Stimulated activated CD4-positive, alpha-beta T cell treated with anti-CD3 and anti-CD28 coated beads, TNF-alpha, amount 100 ng/mL, for 4 hours (primary cell): Measurements from ENCODE around the gene NACC2.

ENCODE experiments used
- DNase-seq, 3 experiments: peaks; one replicate each; pipeline ENCODE4 v3.0.0-alpha.2; 2020; ENCODE audit warnings: low read depth in 3 of 3

The NACC2 gene

GRCh38 chr9:135994501-135995192 is 100.4 kb downstream of the NACC2 start:
- no peak for DNase-seq

- no peak for DNase-seq
Measured at GRCh38 chr9:135993765-135994500, 101.2 kb downstream of the NACC2 start.

DNA sequence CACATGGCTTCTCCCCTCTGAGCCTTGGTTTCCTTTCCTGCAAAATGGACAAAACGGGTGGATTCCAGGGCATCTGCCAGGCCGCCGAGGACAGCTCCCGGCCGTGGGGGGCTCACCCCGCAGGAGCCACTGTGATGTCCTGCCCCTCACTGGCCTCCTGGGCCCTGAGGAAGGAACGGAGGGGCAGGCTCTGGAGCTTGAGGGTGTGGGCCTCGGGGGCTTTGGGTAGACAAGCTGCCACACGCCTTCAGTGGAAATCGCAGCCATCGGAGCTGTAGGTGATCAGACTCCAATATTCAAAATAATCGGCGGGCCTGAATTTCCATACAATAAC is 101.7 kb downstream of the NACC2 start:
- DNase-seq, result no peak

- no peak for DNase-seq
Measured at GRCh38 chr9:135992486-135993408, 102.3 kb downstream of the NACC2 start.

DNA sequence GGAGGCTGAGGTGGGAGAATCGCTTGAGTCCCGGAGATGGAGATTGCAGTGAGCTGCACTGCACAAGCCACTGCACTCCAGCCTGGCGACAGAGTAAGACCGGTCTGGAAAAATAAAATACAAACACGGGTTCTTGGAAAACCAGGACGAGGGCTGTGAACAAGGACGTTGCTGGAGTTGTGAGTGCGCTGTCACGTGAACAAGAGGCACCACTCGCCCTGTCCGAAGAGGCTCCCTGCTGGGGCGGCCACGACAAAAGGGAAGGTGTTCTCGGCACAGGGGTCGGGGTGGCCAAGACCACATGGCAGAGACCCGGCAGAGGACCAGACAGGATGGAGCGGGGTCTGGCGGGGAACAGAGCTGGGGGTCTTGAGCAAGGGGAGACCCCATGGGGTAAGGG is 103.3 kb downstream of the NACC2 start:
- DNase-seq, result no peak

DNA sequence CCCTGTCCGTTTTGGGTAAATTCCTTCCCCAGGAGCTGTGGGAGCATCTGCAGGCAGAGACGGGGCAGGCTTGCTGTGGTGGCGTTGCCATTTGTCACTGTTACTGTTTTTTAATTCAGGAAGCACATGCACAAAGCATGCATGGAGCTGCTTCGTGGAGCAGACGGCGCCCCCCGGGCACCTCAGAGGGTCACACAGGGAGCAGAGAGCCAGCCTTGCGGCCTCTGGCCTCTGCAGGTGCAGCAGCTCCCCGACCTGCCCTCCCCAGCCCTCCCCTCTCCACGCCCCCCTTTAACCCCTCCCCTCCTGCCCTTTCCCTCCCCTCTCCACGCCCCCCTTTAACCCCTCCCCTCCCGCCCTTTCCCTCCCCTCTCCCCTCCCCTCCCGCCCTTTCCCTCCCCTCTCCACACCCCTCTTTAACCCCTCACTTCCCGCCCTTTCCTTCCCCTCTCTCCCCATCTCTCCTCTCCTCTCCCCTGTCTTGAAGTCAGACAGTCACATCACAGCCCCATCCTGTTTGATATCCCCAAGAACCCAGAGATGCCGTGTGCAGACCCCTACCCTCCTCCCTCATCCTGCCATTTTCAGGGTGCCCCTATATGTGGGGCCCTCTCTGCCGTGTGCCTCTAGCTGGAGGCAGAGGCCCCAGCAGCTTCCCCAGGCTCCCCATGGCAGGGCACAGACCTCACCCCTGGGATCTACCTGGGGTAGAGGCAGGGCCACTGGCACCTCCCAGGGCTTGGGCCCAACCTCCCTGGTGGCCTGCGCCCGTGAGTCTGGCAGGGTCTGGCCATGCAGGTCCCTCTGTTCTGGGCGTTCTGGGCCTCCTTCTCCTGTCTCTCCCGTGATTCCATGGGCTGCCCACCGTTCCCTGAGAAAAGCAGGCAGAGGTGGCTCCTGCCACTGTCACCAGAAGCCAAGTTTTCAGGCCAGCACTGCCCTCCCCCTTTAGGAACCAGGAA is 104.3 kb downstream of the NACC2 start:
- peak in 1 of 3 experiments; percentile 14 for DNase-seq

DNA sequence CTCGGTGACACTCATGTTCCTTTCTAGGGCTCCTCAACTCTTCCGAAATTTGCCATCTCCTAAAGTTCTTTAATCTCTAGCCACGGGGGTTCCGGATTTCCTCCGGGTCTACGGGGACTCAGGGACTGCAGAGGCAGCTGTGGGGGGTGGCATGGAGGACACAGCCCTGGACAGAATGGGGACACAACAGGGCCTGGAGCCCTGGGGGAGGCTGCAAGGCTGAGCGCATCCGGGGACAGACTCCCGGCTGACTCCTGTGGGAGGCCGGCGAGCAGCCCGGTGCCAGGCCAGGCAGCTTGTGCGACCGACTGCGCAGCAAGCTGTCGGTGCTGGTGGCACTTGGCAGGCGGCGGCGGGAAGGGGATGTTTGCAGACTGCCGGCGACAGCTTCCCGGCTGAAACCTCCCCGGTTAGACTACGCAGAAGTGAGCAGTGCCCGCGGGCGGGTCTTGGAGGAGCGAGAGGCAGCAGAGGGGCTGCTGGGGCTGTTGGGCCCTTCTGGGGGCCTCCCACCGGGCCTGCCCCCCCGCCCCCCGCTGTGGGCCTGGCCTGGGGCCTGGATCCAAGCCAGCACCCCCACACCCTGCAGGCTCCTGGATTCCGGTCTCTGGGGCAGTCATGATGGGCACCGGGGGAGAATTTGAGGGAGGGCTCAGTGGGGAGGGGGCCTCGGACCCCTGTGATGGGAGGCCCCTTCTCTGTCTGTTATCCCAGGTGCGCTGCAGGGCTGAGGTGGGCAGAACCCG is 105.2 kb downstream of the NACC2 start:
- DNase-seq, result peak in 1 of 3 experiments; percentile 9

- no peak for DNase-seq
Measured at GRCh38 chr9:135989157-135989556, 105.9 kb downstream of the NACC2 start.

DNA sequence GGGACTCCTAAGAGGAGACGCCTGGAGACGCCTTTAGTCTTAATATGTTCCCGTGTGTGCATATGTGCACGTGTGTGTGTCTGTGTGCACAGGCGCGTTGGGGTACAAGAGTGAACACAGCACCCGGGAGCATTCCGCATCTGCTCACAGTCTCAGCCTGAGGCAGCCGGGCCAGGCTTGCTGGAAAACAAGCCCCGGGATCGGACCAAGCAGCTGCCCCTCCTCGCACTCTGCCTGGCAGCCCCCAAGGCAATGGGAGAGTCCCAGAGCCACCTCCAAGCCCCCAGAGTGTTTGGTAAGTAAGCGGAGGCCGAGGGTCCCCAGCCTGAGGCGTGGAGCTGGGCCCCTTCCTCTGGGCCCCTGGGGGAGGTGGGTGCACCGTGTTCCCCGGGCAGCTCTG is 106.6 kb downstream of the NACC2 start:
- DNase-seq, result no peak

- DNase-seq, result no peak
Measured at GRCh38 chr9:135987838-135988404, 107.2 kb downstream of the NACC2 start.

GRCh38 chr9:135986605-135987004 is 108.5 kb downstream of the NACC2 start:
- DNase-seq, result no peak

GRCh38 chr9:135985889-135986288 is 109.2 kb downstream of the NACC2 start:
- no peak for DNase-seq

DNA sequence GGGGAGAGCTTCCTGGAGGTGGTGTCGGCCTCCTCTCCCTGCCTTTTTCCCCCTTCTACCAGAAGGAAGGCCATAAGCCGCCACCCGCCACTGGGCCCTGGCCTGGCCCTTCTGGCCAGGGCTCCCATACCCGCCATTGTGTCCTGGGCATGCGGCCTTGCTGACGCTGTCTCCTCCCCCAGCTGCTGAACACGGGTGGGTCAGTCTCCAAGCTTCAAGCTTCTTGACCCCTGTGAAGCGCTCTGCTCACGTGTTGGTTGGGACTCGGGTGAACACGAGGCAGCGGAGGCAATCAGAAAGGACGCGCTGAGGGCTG is 109.7 kb downstream of the NACC2 start:
- no peak for DNase-seq

- no peak for DNase-seq
Measured at GRCh38 chr9:135984072-135984710, 110.9 kb downstream of the NACC2 start.

GRCh38 chr9:135983208-135984071 is 111.6 kb downstream of the NACC2 start:
- DNase-seq, result no peak

DNA sequence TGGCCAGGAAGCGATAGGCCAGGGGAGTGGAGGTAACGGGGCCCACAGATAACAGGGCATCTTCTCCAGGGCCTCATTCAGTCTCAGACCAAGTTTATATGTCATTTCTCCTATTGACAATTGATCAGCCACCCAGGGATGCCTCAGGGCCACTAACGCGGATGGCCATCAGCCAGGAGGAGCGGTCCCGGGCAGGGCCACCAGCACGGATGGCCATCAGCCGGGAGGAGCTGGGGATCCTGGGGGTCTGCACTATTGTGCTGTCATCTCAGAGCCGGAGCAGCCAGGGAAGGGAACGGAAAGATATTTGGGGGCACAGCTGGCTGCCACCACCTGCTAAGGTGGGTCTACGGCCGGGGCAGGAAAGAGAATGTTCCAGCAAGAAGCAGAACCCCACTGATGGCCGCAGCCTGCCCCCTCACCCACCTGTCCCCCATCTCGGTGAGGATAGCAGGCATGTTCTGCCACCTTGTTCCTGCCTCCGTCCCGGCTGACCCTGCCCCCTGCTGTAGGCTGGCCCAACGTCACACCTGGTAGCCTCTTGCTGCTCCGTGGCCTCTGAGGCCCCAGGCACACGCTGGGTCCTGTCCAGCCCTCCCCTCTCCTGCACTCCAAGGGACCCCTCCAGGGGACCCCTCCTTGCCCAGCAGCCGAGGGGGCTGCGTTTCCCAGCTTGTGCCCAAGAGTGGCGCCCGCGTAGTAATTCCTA is 112.4 kb downstream of the NACC2 start:
- DNase-seq, result no peak

DNA sequence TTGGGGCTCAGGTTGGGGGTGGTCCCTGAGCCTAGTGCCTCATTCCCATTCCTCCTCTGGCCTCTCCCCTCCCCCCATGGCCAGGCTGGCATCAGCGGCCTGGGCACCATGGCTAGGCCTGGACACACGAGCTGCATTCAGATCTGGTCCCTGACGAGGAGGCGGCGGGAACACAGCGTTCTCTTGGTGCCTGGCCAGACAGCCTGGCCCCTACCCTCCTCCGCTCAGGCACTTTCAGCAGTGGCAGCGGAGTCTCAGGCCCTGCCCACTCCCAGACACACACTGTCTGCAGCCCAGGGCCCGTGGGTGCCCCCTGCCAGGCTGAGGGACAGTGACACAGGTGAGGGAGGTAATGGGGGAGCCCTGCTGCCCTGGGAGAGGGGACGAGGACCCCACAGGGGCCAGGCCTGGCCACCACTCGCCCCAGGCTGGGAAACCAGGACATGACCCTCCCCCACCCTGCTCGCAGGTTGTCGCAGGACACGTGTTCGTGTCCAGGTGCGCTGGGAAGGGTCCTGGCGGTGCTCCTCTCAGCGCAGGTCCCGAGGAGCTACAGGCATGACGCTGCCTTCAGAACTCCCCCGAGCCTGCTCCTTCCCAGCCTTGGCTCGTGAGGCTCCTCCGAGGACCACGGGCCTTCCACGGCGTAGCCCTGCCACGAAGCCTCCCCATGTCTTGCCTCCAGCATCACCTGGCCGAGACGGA is 114.0 kb downstream of the NACC2 start:
- DNase-seq, result no peak
